Mesenchymal stem cell (in vitro differentiated cells and primary cell): ENCODE results near the gene USP44.

ENCODE experiments used
- DNase-seq: peaks from one replicate; pipeline ENCODE4 v3.0.0-alpha.2; 2013
- H2AFZ ChIP-seq: one replicate; pipeline ENCODE4 v1.6.1; 2013; ENCODE audit warnings: low read depth, mild to moderate bottlenecking, control low read depth, inconsistent platforms, low read length, moderate library complexity
- H2AK5ac ChIP-seq: 2 replicates; pipeline ENCODE4 v1.6.1; 2013; ENCODE audit warnings: low read length, moderate library complexity, mild to moderate bottlenecking, inconsistent platforms; ENCODE audit not compliant: severe bottlenecking
- H2BK120ac ChIP-seq: one replicate; pipeline ENCODE4 v1.6.1; 2013; ENCODE audit warnings: low read depth, mild to moderate bottlenecking, inconsistent platforms, low read length, moderate library complexity
- H2BK12ac ChIP-seq, 2 experiments: one replicate each; pipeline ENCODE4 v1.6.1; 2013; ENCODE audit warnings: inconsistent platforms in 2 of 2, low read length in 2 of 2, mild to moderate bottlenecking in 2 of 2, moderate library complexity in 2 of 2, control low read depth in 1 of 2
- H2BK15ac ChIP-seq: one replicate; pipeline ENCODE4 v1.6.1; 2013; ENCODE audit warnings: mild to moderate bottlenecking, low read depth, inconsistent platforms; ENCODE audit not compliant: poor library complexity, severe bottlenecking
- H2BK5ac ChIP-seq: 2 replicates; pipeline ENCODE4 v1.6.1; 2013; ENCODE audit warnings: low read depth, mild to moderate bottlenecking, low read length, control low read depth, inconsistent platforms; ENCODE audit not compliant: poor library complexity, severe bottlenecking
- H3K14ac ChIP-seq, 2 experiments: one replicate each; pipeline ENCODE4 v1.6.1; 2013; ENCODE audit warnings: inconsistent platforms in 2 of 2, low read length in 2 of 2, control low read depth in 1 of 2, mild to moderate bottlenecking in 1 of 2, moderate library complexity in 1 of 2
- H3K18ac ChIP-seq, 2 experiments: one replicate each; pipeline ENCODE4 v1.6.1; 2013; ENCODE audit warnings: inconsistent platforms in 2 of 2, low read length in 2 of 2, control low read depth in 1 of 2, low read depth in 1 of 2, mild to moderate bottlenecking in 1 of 2
- H3K23ac ChIP-seq, 2 experiments: one replicate each; pipeline ENCODE4 v1.6.1; 2013; ENCODE audit warnings: inconsistent platforms in 2 of 2, low read length in 2 of 2, mild to moderate bottlenecking in 2 of 2, moderate library complexity in 2 of 2, control low read depth in 1 of 2
- H3K27ac ChIP-seq: 2 replicates; pipeline ENCODE4 v1.5.1; 2013; ENCODE audit warnings: mild to moderate bottlenecking, moderate library complexity, low read length, control low read depth, inconsistent platforms; ENCODE audit not compliant: poor library complexity, severe bottlenecking
- H3K27me3 ChIP-seq, 2 experiments: 2 replicates each; pipeline versions ENCODE4 v1.6.1 to v1.7.0; 2013; ENCODE audit warnings: low read length in 2 of 2, mild to moderate bottlenecking in 2 of 2, moderate library complexity in 2 of 2, control low read depth in 1 of 2, inconsistent platforms in 1 of 2; ENCODE audit not compliant: control insufficient read depth in 1 of 2, insufficient read depth in 1 of 2
- H3K36me3 ChIP-seq, 2 experiments: 2 replicates each; pipeline versions ENCODE4 v1.6.1 to v1.7.0; 2013; ENCODE audit warnings: low read length in 2 of 2, control low read depth in 1 of 2, inconsistent platforms in 1 of 2, low read depth in 1 of 2, mild to moderate bottlenecking in 1 of 2; ENCODE audit not compliant: insufficient read depth in 2 of 2, control insufficient read depth in 1 of 2
- H3K4ac ChIP-seq, 2 experiments: one replicate each; pipeline ENCODE4 v1.6.1; 2013; ENCODE audit warnings: inconsistent platforms in 2 of 2, low read length in 2 of 2, mild to moderate bottlenecking in 2 of 2, moderate library complexity in 2 of 2, control low read depth in 1 of 2, low read depth in 1 of 2
- H3K4me1 ChIP-seq: 2 replicates; pipeline ENCODE4 v1.6.1; 2013; ENCODE audit warnings: low read depth, low read length, control low read depth; ENCODE audit not compliant: control insufficient read depth, insufficient read depth
- H3K4me2 ChIP-seq: 2 replicates; pipeline ENCODE4 v1.6.1; 2013; ENCODE audit warnings: low read length, mild to moderate bottlenecking, inconsistent platforms; ENCODE audit not compliant: poor library complexity, severe bottlenecking
- H3K4me3 ChIP-seq, 2 experiments: 2 replicates each; pipeline versions ENCODE4 v1.5.1 to v1.7.0; 2013; ENCODE audit warnings: low read length in 2 of 2, mild to moderate bottlenecking in 2 of 2, control low read depth in 1 of 2, low read depth in 1 of 2; ENCODE audit not compliant: insufficient read depth in 1 of 2
- H3K79me1 ChIP-seq: replicated peaks from 2 replicates; pipeline ENCODE4 v1.6.1; 2013; ENCODE audit warnings: mild to moderate bottlenecking, control low read depth, low read length, inconsistent platforms; ENCODE audit not compliant: poor library complexity, severe bottlenecking
- H3K9ac ChIP-seq: 2 replicates; pipeline ENCODE4 v1.7.0; 2013; ENCODE audit warnings: mild to moderate bottlenecking, low read length, moderate library complexity
- H3K9me3 ChIP-seq: 2 replicates; pipeline ENCODE4 v1.7.0; 2013; ENCODE audit warnings: mild to moderate bottlenecking, low read length; ENCODE audit not compliant: control insufficient read depth
- H4K8ac ChIP-seq: one replicate; pipeline ENCODE4 v1.6.1; 2013; ENCODE audit warnings: inconsistent platforms, mild to moderate bottlenecking, low read length, moderate library complexity
- H4K91ac ChIP-seq: one replicate; pipeline ENCODE4 v1.6.1; 2013; ENCODE audit warnings: mild to moderate bottlenecking, low read length, inconsistent platforms
- WGBS: methylation state at CpG from one replicate; pipeline ENCODE4 v1.1.7; 2013; ENCODE audit warnings: mixed read lengths; 5-methylcytosine and 5-hydroxymethylcytosine counted together

USP44 gene

DNA sequence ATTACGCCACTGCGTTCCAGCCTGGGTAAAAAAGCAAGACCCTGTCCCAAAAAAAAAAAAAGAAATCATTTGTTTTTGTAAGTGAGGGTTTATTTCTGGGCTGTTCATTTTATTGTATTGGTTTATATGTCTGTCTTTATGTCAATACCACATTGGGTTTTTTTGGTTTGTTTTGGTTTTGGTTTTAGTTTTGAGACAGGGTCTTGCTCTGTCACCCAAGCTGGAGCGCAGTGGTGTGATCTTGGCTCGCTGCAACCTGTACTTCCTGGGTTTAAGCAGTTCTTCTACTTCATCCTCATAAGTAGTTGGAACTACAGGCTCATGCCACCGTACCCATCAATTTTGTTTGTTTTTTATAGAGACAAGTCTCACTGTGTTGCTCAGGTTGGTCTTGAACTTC lies 52.3 kb downstream of the USP44 start:
- WGBS, result 100% methylated on average over 5 of the region's 5 CpGs
- no peak for DNase-seq
- no peak overlapping the region for H3K18ac ChIP-seq
- H2BK15ac ChIP-seq, result no peak overlapping the region
- no peak overlapping the region for H3K4me3 ChIP-seq
- H3K36me3 ChIP-seq, result peaks cover 26 to 88% of the 10 kb centered on the region in 2 experiments
- H3K4me1 ChIP-seq, result no peaks in the 10 kb centered on the region
- H4K8ac ChIP-seq, result no peak overlapping the region
- H3K4ac ChIP-seq, result no peak overlapping the region
- no peak overlapping the region for H2BK120ac ChIP-seq
- H3K79me1 ChIP-seq, result peaks cover 13% of the 10 kb centered on the region
- H3K9me3 ChIP-seq, result peaks cover 8% of the 10 kb centered on the region
- H3K9ac ChIP-seq, result no peak overlapping the region
- H2AK5ac ChIP-seq, result no peak overlapping the region
- no peak overlapping the region for H3K27ac ChIP-seq
- H3K23ac ChIP-seq, result no peak overlapping the region
- no peaks in the 10 kb centered on the region for H3K27me3 ChIP-seq
- no peak overlapping the region for H2AFZ ChIP-seq
- H3K4me2 ChIP-seq, result no peak overlapping the region
- H2BK5ac ChIP-seq, result no peak overlapping the region
- no peak overlapping the region for H2BK12ac ChIP-seq
- H3K14ac ChIP-seq, result no peak overlapping the region
- H4K91ac ChIP-seq, result no peak overlapping the region

DNA sequence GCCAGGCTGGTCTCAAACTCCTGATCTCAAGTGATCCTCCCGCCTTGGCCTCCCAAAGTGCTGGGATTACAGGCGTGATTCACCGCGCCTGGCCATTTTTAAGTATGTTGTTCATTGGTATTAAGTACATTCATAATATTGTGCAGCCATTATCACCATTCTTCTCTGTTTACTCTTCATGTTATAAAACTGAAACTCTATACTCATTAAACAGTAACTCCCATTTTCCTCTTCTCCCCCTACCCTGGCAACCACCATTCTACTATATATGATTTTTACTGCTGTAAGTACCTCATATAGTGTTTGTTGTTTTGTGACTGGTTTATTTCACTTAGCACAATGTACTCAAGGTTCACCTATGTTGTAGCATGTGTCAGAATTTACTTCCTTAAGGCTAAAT lies 54.2 kb downstream of the USP44 start:
- no peak overlapping the region for H3K18ac ChIP-seq
- H3K9me3 ChIP-seq, result peaks cover 8% of the 10 kb centered on the region
- no peak overlapping the region for H3K9ac ChIP-seq
- no peak overlapping the region for H3K27ac ChIP-seq
- H2BK15ac ChIP-seq, result no peak overlapping the region
- H3K4ac ChIP-seq, result no peak overlapping the region
- no peak overlapping the region for H2AK5ac ChIP-seq
- no peak overlapping the region for H3K23ac ChIP-seq
- no peaks in the 10 kb centered on the region for H3K27me3 ChIP-seq
- no peaks in the 10 kb centered on the region for H3K4me1 ChIP-seq
- no peak overlapping the region for H3K4me2 ChIP-seq
- no peak overlapping the region for H2BK120ac ChIP-seq
- no peak overlapping the region for H2AFZ ChIP-seq
- no peak overlapping the region for H2BK5ac ChIP-seq
- no peak for DNase-seq
- peaks cover 22 to 86% of the 10 kb centered on the region in 2 experiments for H3K36me3 ChIP-seq
- no peak overlapping the region for H3K4me3 ChIP-seq
- no peak overlapping the region for H2BK12ac ChIP-seq
- H4K91ac ChIP-seq, result no peak overlapping the region
- H4K8ac ChIP-seq, result no peak overlapping the region
- H3K79me1 ChIP-seq, result peaks cover 14% of the 10 kb centered on the region
- WGBS, result no CpG with 5 or more reads among the region's 4 CpGs
- no peak overlapping the region for H3K14ac ChIP-seq

DNA sequence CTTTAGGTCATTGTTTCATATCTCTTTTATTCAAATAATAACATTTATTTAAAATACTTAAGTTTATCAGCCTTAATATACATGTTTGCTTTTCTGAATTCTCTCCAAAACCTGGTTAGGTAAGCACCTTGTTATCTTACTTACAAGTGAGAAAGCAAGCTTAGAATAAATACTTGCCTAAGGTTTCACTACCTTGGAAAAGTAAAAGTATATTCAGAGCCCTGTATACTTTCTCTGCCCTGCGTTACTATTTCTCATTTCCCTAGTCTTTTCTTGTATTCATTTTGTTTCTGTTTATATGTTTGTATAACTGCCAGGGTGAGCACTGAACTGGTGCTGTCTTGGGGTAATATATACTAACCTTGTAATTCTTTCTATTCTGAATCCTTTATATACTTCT lies 55.8 kb downstream of the USP44 start:
- Histone ChIP-seq H3K14ac (no peak overlapping the region), H4K8ac (no peak overlapping the region), H3K79me1 (peaks cover 22% of the 10 kb centered on the region), H2BK120ac (no peak overlapping the region), H3K4me1 (no peaks in the 10 kb centered on the region), H3K23ac (no peak overlapping the region), H2BK5ac (no peak overlapping the region), H2AK5ac (no peak overlapping the region), H2BK12ac (no peak overlapping the region), H3K4me2 (no peak overlapping the region), H4K91ac (no peak overlapping the region), H3K27ac (no peak overlapping the region), H2BK15ac (no peak overlapping the region), H3K4me3 (no peak overlapping the region), H3K9ac (no peak overlapping the region), H3K27me3 (no peaks in the 10 kb centered on the region), H3K9me3 (peaks cover 8% of the 10 kb centered on the region), H3K4ac (no peak overlapping the region), H2AFZ (no peak overlapping the region), H3K18ac (no peak overlapping the region), H3K36me3 (peaks cover 23 to 93% of the 10 kb centered on the region in 2 experiments)
- whole genome bisulfite sequencing, result no CpG with 5 or more reads among the region's 1 CpG
- no peak for DNase-seq

GRCh38 chr12:95494888-95495287 lies 56.4 kb downstream of the USP44 start:
- no peak overlapping the region for H3K23ac ChIP-seq
- no peaks in the 10 kb centered on the region for H3K4me1 ChIP-seq
- no peak overlapping the region for H4K91ac ChIP-seq
- H2BK12ac ChIP-seq, result no peak overlapping the region
- no peak overlapping the region for H3K27ac ChIP-seq
- H2AFZ ChIP-seq, result no peak overlapping the region
- H2BK120ac ChIP-seq, result no peak overlapping the region
- H3K9ac ChIP-seq, result no peak overlapping the region
- no peak overlapping the region for H2BK15ac ChIP-seq
- peaks cover 23 to 93% of the 10 kb centered on the region in 2 experiments for H3K36me3 ChIP-seq
- DNase-seq, result no peak
- no peaks in the 10 kb centered on the region for H3K27me3 ChIP-seq
- no peak overlapping the region for H2AK5ac ChIP-seq
- peaks cover 8% of the 10 kb centered on the region for H3K9me3 ChIP-seq
- H3K79me1 ChIP-seq, result peaks cover 22% of the 10 kb centered on the region
- no peak overlapping the region for H3K4me2 ChIP-seq
- H3K4ac ChIP-seq, result no peak overlapping the region
- H3K18ac ChIP-seq, result no peak overlapping the region
- H4K8ac ChIP-seq, result no peak overlapping the region
- 100% methylated on average over 1 of the region's 2 CpGs for WGBS
- H2BK5ac ChIP-seq, result no peak overlapping the region
- H3K14ac ChIP-seq, result no peak overlapping the region
- no peak overlapping the region for H3K4me3 ChIP-seq
